Iris pigment epithelial cell (primary cell): ENCODE data around the gene RALGDS.
"Not testable (repeated sequence)": the region's sequence is repeated elsewhere in the genome, so short reads cannot be mapped to it uniquely, and the experiment has no call there.

ENCODE experiments used
- DNase-seq: peaks from one replicate; pipeline ENCODE4 v3.0.0-alpha.2; 2011; ENCODE audit warnings: low read depth

RALGDS gene

DNA sequence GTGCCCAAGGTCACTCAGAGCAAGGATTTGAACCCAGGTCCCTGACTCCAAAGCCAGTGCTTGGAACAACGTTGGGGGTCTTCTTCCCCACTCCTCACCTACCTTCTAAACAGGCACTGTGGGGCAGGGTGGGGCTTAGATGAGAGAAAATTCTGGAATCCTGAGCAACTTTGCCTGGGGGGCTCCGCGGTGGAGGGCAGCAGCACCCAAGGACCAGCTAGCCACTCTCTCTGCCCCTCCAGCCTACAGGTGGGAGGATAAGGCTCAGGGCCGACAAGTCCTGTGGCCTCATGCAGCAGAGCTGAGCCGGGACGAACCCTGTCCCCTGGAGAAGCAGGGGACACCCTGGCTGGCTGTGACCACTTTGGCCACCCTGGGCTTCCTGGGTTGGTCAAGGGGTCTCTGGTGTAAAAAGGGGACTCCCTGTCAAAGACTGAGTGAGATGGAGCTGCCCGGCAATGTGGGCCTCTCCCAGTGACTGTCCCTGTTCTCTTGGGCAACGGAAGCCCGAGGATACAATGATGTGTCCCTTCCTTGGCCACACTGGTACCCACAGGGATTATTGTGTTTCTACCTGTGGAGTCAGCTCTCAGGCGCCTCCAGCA, 32.8 kb downstream of the RALGDS start:
- no peak for DNase-seq

DNA sequence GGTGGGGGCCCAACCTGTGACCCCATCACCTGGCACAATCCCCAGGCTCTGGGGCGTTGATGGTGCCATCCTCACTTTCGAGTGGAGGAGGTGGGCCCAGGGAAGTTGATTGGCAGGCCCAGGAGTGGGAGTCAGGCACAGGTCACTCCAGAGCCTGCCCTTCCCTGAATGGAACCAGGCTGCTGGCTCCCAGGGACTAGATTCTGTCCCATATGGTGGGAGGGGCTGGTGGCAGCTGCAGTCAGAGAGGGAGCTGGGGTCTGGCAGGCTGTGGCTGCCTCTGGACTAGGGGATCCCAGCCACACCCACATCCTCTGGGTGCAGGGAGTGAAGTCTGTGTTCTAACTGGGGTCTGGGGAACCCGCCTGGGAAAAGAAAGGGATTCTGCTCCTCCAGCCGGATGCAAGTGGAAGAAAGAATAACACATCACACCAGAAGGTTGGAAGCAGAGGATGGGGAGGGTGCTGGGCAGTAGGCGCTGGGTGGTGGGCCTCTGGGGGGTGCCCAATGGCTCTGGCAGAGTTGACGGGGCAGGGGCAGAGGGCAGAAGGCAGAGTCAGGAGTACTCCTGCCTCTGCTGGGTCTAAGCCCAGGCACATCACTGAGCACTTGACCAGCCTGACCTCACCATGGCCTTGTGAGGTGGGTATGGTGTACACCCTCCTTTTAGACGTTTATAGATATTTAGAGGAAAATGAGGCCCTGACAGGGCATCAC, 33.5 kb downstream of the RALGDS start:
- DNase-seq, result no peak

DNA sequence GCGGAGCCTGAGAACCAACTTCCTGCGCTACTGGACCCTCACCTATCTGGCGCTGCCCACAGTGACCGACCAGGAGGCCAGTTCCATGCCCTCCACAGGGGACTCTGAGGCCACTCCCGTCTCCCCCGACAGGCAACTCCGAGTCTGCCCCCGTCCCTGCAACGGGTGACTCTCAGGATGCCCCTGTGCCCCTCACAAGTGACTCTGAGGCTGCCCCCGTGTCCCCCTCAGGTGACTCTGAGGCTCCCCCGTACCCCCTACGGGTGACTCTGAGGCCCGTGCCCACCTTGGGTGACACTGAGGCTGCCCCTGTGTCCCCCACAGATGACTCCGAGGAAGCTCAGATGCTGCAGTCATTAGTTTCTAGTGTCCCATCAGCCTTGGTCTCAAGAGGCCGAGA, 34.1 kb downstream of the RALGDS start:
- DNase-seq, result no peak

DNA sequence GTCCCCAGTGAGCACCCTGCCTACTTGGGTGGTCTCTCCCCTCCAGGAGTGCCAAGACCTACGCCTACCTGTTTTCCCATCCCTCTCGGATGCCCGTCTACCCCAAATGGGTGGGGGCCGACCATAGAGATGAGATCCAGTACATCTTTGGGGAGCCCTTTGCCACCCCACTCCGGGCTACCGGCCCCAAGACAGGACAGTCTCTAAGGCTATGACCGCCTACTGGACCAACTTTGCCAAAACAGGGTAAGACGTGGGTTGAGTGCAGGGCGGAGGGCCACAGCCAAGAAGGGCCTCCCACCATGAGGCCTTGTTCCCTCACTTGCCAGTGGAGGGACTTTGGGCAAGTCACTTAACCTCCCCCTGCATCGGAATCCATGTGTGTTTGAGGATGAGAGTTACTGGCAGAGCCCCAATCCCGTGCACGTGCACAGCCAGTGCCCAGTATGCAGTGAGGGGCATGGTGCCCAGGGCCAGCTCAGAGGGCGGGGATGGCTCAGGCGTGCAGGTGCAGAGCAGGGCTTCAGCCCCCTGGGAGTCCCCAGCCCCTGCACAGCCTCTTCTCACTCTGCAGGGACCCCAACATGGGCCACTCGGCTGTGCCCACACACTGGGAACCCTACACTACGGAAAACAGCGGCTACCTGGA, 34.7 kb downstream of the RALGDS start:
- not testable (repeated sequence) for DNase-seq

DNA sequence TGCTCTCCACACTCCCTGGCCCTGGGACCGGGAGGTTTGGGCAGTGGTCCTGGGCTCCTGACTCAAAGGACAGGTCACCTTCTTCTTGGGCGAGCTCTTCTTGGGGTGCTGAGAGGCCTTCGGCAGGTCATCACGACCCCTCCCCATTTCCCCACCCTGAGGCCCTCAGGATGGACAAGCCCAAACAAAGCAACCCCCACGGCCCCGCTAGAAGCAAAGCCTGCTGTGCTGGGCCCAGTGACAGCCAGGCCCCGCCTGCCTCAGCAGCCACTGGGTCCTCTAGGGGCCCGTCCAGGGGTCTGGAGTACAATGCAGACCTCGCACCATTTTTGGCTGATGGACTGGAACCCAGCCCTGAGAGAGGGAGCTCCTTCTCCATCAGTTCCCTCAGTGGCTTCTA, 37.4 kb downstream of the RALGDS start:
- DNase-seq, result not testable (repeated sequence)

DNA sequence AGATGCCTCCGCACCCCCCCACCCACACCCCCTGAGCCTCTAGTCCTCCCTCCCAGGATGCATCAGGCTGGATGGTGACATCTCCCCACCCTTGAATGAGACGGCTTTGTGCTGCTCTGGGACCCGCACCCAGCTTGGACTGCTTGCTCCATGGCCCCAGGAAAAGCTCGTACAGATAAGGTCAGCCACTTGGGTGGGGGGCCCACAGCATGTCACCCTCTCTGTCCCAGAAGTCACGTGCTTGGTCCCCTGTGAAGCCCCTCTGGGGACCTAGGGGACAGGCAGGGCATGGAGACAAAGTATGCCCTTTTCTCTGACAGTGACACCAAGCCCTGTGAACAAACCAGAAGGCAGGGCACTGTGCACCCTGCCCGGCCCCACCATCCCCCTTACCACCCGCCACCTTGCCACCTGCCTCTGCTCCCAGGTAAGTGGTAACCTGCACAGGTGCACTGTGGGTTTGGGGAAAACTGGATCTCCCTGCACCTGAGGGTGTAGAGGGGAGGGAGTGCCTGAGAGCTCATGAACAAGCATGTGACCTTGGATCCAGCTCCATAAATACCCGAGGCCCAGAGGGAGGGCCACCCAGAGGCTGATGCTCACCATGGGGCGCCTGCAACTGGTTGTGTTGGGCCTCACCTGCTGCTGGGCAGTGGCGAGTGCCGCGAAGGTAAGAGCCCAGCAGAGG, 38.9 kb downstream of the RALGDS start:
- DNase-seq, result not testable (repeated sequence)

DNA sequence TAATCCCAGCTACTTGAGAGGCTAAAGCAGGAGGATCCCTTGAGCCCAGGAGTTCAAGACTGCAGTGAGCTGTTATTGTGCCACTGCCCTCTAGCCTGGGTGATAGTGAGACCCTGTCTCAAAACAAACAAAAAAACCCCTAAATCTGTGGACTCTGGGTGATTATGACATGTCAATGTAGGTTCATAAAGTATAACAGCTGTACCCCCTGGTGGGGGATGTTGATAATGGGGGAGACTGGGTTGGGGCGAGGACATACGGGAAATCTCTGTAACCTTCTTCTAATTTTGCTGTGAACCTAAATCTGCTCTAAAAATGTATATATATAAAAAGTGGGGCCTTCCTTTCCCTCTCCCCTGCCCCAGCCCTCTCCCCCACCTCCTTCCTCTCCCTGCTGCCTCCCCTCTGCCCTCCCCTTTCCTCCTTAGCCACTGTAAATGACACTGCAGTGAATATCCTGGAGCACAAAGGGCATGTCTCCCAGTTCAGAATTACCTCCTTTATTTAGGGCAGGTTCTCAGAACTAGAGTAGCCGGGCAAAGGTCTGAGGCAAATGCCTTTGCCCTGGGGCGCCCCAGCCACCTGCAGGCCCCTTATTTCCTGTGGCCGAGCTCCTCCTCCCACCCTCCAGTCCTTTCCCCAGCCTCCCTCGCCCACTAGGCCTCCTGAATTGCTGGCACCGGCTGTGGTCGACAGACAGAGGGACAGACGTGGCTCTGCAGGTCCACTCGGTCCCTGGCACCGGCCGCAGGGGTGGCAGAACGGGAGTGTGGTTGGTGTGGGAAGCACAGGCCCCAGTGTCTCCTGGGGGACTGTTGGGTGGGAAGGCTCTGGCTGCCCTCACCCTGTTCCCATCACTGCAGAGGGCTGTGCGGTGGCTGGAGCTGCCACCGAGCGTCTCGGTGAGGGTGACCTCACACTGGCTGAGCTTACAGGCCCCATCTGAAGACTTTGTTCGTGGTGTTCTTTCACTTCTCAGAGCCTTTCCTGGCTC, 40.0 kb downstream of the RALGDS start:
- not testable (repeated sequence) for DNase-seq

DNA sequence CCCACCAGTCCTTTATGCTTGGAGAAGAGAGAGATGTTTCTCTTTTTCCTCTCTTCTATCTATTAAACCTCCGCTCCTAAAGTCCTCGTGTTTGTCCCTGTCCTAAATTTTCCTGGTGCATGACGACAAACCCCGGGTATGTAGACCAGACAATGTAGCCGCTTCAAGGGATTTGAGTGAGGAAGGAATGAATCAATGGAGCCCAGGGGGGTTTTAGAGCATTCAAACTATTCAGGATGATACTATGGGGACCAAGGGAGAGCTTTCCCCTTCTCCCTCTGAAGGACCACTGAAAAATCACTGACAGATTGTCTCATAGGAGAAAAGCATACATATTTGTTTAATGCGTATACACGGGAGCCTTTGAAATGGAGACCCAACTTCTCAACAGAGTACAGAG, 40.9 kb downstream of the RALGDS start:
- DNase-seq, result no peak

DNA sequence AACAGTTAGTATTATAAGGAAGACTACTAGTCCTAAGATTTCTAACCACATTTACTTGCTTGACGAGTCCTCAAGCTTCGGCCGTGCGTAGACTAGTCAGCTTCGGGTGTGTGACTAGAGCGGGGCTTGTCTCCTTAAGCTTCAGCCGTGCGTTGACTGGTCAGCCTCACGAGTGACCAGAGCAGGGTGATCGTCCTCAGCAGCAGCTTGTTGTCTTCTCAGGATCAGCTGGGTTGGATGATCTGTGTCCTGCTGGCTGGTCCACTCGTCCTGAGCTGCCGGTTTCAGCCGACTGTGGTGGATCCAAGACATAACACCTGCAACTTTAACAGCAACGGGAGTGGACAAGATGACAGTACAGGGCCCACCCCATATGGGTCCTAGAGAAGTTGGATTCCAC, 42.6 kb downstream of the RALGDS start:
- DNase-seq, result no peak

DNA sequence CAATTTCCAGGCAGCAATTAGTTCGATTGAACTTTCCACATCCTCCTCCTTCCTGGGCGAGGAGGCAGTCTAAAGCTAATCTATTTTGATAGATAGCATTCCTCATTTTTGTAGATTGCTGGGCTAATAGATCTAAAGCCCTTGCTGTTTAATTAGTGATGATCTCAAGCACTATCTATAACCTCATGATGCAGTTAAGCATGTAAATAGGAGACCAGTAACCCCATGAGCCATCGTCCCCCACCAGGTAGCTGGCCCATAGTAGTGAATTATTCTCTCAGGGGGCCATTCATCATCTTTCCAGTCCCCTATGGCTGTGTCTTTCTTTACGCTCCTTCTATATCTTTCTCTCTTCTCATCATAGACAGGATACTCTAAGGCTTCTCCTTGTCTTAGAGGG, 44.3 kb downstream of the RALGDS start:
- DNase-seq, result no peak

DNA sequence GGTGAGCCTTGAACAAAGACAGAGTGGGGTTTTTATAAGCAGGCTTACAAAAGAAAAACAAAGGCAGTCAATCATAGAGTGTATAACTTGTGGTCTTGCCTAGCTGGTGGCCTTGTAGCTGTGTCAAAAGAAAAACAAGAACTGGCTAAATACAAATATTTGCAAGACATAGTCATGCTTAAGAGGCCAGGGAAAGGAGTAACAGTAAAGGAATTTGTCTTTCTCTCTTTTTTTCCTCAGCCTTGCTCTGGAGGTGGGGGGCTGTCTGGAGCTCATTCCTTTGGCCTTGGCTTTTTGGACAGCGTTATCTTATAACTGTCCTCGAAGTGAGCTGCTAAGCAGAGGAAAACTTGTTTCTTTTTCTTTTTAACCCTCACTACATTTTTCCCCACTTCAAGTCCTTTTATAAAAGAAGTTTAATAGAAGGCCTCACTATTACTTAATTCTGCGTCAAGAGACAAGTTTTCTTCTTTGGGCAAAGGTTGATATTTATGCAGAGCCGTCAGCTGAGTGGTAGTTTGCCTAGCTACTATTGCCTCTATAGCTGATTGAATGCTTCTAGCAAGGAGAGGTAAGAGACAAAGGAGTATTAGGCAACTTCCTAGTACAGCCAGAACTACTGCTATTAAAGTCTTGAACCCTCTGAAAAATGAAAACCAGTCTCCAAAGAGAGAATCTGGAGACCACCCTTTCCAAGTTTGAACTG, 45.0 kb downstream of the RALGDS start:
- DNase-seq, result peak; percentile 90

DNA sequence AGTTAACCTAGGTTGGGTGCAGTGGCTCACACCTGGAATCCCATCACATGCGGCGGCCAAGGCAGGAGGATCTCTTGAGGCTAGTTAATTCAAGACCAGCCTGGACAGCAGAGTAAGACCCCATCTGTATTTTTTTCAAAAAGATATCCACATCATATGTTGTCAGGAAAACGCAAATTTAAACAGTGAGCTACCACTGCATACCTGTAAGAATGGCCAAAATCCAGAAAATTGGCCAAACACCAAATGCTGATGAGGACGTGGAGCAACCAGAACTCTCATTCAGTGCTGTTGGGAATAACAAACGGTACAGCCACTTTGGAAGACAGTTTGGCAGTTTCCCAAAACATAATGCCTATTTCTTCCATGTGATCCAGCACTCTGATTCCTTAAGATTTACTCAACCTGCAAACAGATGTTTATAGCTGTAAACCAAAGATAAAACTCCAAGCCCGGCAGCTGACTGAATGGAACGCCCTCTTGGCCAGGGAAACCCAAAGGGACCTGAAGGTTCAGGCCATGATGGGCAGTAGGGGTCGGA, 46.9 kb downstream of the RALGDS start:
- DNase-seq, result peak; percentile 29

DNA sequence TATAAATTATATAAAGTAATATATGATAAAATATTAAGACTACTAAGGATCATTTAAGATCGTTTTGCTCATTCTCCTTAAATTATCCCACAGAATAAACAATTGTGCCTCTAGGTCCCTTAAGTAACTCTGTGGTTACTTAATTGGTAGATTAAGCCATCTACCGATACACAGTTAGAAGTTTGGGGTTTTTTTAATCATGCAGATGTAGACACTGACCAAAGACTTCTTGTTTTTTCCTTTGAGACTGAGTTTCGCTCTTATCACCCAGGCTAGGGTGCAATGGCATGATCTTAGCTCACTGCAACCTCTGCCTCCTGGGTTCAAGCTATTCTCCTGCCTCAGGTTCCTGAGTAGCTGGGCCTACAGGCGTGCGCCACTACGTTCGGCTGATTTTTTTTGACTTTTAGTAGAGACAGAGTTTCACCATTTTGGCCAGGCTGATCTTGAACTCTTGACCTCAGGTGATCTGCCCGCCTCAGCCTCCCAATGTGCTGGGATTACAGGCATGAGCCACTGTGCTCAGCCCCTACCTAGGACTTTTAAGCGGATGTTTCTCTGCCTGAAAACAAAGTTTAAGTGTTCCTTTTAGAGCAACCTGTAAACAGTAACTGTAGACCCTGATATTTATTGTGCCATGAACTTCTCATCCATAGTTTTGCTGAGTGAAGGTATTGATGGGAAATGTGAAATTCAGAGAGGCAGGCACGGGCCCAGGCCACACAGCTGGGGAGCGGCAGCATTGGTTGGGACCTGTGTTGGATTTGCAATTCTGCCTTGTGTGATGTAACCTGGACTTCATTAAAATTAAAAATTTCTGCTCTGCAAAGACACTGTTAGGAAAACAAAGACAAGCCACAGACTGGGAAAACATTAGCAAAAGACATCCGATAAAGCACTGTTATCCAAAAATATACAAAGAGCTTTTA, 47.7 kb downstream of the RALGDS start:
- no peak for DNase-seq

DNA sequence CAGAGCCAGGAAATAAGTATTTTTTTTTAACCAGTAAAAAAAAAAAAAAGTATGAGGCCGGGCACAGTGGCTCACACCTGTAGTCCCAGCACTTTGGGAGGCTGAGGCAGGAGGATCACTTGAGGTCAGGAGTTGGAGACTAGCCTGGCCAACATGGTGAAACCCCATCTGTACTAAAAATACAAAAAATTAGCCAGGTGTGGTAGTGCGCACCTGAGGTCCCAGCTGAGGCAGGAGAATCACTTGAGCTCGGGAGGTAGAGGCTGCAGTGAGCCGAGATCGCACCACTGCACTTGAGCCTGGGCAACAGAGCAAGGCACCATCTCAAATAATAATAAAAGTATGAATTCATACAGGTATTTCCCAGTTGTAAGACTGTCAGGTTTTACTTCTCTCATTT, 48.8 kb downstream of the RALGDS start:
- DNase-seq, result not testable (repeated sequence)

DNA sequence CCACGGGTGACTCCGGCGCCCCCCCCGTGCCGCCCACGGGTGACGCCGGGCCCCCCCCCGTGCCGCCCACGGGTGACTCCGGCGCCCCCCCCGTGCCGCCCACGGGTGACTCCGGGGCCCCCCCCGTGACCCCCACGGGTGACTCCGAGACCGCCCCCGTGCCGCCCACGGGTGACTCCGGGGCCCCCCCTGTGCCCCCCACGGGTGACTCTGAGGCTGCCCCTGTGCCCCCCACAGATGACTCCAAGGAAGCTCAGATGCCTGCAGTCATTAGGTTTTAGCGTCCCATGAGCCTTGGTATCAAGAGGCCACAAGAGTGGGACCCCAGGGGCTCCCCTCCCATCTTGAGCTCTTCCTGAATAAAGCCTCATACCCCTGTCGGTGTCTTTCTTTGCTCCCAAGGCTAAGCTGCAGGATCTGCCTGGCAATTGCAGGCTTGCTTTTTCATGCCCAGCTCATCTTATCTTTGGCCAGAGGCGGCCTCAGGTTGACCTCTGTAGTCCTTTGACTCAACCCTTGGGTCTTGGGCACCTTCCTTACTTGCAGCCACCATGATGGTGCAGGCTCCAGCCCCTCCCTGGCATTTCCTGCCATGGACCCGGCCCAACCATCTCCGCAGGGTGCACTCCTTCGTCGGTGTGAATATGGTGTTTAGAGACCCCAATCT, 49.4 kb downstream of the RALGDS start:
- DNase-seq, result no peak

DNA sequence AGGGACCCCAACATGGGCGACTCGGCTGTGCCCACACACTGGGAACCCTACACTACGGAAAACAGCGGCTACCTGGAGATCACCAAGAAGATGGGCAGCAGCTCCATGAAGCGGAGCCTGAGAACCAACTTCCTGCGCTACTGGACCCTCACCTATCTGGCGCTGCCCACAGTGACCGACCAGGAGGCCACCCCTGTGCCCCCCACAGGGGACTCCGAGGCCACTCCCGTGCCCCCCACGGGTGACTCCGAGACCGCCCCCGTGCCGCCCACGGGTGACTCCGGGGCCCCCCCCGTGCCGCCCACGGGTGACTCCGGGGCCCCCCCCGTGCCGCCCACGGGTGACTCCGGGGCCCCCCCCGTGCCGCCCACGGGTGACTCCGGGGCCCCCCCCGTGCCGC, 50.1 kb downstream of the RALGDS start:
- not testable (repeated sequence) for DNase-seq

DNA sequence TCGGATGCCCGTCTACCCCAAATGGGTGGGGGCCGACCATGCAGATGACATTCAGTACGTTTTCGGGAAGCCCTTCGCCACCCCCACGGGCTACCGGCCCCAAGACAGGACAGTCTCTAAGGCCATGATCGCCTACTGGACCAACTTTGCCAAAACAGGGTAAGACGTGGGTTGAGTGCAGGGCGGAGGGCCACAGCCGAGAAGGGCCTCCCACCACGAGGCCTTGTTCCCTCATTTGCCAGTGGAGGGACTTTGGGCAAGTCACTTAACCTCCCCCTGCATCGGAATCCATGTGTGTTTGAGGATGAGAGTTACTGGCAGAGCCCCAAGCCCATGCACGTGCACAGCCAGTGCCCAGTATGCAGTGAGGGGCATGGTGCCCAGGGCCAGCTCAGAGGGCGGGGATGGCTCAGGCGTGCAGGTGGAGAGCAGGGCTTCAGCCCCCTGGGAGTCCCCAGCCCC, 50.5 kb downstream of the RALGDS start:
- DNase-seq, result not testable (repeated sequence)

DNA sequence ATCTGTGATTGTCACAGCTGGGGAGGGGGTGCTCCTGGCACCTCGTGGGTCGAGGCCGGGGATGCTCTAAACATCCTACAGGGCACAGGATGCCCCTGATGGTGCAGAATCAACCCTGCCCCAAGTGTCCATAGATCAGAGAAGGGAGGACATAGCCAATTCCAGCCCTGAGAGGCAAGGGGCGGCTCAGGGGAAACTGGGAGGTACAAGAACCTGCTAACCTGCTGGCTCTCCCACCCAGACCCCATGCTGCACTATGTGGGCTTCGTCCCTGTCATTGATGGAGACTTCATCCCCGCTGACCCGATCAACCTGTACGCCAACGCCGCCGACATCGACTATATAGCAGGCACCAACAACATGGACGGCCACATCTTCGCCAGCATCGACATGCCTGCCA, 52.6 kb downstream of the RALGDS start:
- DNase-seq, result not testable (repeated sequence)

DNA sequence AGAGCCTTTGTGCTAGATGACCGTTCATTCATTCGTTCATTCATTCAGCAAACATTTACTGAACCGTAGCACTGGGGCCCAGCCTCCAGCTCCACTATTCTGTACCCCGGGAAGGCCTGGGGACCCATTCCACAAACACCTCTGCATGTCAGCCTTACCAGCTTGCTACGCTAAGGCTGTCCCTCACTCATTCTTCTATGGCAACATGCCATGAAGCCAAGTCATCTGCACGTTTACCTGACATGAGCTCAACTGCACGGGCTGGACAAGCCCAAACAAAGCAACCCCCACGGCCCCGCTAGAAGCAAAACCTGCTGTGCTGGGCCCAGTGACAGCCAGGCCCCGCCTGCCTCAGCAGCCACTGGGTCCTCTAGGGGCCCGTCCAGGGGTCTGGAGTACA, 53.2 kb downstream of the RALGDS start:
- DNase-seq, result no peak
